Measurements from ENCODE around the gene CBX8. TPM values are rescaled to one million over a fixed set of nuclear protein-coding genes. Genes with fewer than 3 reads are reported as not detected.

The CBX8 gene
- total RNA-seq, 4 donors from 2014 or later: 1.7 to 7.5 (median 2.6) TPM

- Histone ChIP-seq H3K27ac (replicated peaks in 1 of 4) (no peak overlapping the region), H3K27me3 (peaks cover 48 to 100% (median 91%) of the 10 kb centered on the region in 4 donors), H3K4me3 (peak overlapping the region; percentile 18 to 46 (median 30)), H3K4me1 (peaks cover 38 to 58% (median 52%) of the 10 kb centered on the region in 4 donors), H3K9me3 (no peaks in the 10 kb centered on the region), H3K36me3 (no peaks in the 10 kb centered on the region)
- TF ChIP-seq POLR2A (IDR thresholded peaks at IDR 0.05; ENCODE audit: low read depth) (no peak), EP300 (IDR thresholded peaks at IDR 0.05) (no peak), POLR2AphosphoS5 (IDR thresholded peaks at IDR 0.05) (no peak), CTCF (IDR thresholded peaks at IDR 0.05) (no peak)
- WGBS: 30% methylated on average over 4 of the region's 40 CpGs
- no peak for DNase-seq (ENCODE audit: extremely low spot score)
- intact Hi-C loops (cut with DNase I): no loop called here
Measured at GRCh38 chr17:79809530-79810129, 12.8 kb upstream of the CBX8 start.

GRCh38 chr17:79808763-79809529 is 12.1 kb upstream of the CBX8 start:
- intact Hi-C loops (cut with DNase I): no loop called here
- no peak for DNase-seq (ENCODE audit: extremely low spot score)
- Histone ChIP-seq H3K27me3 (peaks cover 53 to 100% (median 91%) of the 10 kb centered on the region in 4 donors), H3K9me3 (no peaks in the 10 kb centered on the region), H3K36me3 (no peaks in the 10 kb centered on the region), H3K27ac (replicated peaks in 1 of 4) (no peak overlapping the region), H3K4me3 (no peak overlapping the region), H3K4me1 (peaks cover 36 to 58% (median 51%) of the 10 kb centered on the region in 4 donors)
- no peak for TF ChIP-seq POLR2AphosphoS5 (IDR thresholded peaks at IDR 0.05)
- peak in 2 of 3 experiments; percentile 28 to 37 for TF ChIP-seq CTCF (IDR thresholded peaks at IDR 0.05)
- 46% methylated on average over 19 of the region's 20 CpGs for WGBS

GRCh38 chr17:79806863-79807720 is 10.2 kb upstream of the CBX8 start:
- Histone ChIP-seq H3K36me3 (no peaks in the 10 kb centered on the region), H3K4me3 (no peak overlapping the region), H3K9me3 (no peaks in the 10 kb centered on the region), H3K27me3 (peaks cover 63 to 100% (median 96%) of the 10 kb centered on the region in 4 donors), H3K4me1 (peaks cover 41 to 58% (median 51%) of the 10 kb centered on the region in 4 donors), H3K27ac (replicated peaks in 1 of 4) (no peak overlapping the region)
- 53% methylated on average over 10 of the region's 13 CpGs for WGBS
- no peak for DNase-seq (ENCODE audit: extremely low spot score)
- intact Hi-C loops (cut with DNase I): no loop called here
- TF ChIP-seq CTCF (IDR thresholded peaks at IDR 0.05): no peak
- no peak for TF ChIP-seq POLR2AphosphoS5 (IDR thresholded peaks at IDR 0.05)
- TF ChIP-seq POLR2A (IDR thresholded peaks at IDR 0.05; ENCODE audit: low read depth): no peak
- no peak for TF ChIP-seq EP300 (IDR thresholded peaks at IDR 0.05)

GRCh38 chr17:79806446-79806760 is 9.5 kb upstream of the CBX8 start:
- 28% methylated on average over 4 of the region's 4 CpGs for WGBS
- H3K9me3 ChIP-seq: no peaks in the 10 kb centered on the region
- peaks cover 64 to 100% (median 96%) of the 10 kb centered on the region in 4 donors for H3K27me3 ChIP-seq
- no peak overlapping the region for H3K27ac ChIP-seq (replicated peaks in 1 of 4)
- no peak for TF ChIP-seq CTCF (IDR thresholded peaks at IDR 0.05)
- no peak for TF ChIP-seq POLR2AphosphoS5 (IDR thresholded peaks at IDR 0.05)
- no peak for DNase-seq (ENCODE audit: extremely low spot score)
- intact Hi-C loops (cut with DNase I): no loop called here
- no peaks in the 10 kb centered on the region for H3K36me3 ChIP-seq
- no peak overlapping the region for H3K4me3 ChIP-seq
- H3K4me1 ChIP-seq: peaks cover 39 to 52% (median 45%) of the 10 kb centered on the region in 4 donors
